ENCODE measurements around the gene HOXA1.

- TF ChIP-seq CTCF (IDR thresholded peaks at IDR 0.05) (no peak), POLR2AphosphoS5 (IDR thresholded peaks at IDR 0.05) (no peak), POLR2A (IDR thresholded peaks at IDR 0.05; ENCODE audit: low read depth) (no peak)
Measured at GRCh38 chr7:27083646-27084045, 12.2 kb downstream of the HOXA1 start.

Measured in esophagus muscularis mucosa (tissue), 3 donors.